Measurements from ENCODE around the gene EFHD2.

- TF ChIP-seq ZFP30 (CRISPR knock-in tag; IDR thresholded peaks at IDR 0.05) (no peak), CSRNP3 (CRISPR knock-in tag; IDR thresholded peaks at IDR 0.05) (no peak), PATZ1 (CRISPR knock-in tag; IDR thresholded peaks at IDR 0.05; ENCODE audit: borderline replicate concordance) (no peak), CREB5 (CRISPR knock-in tag; IDR thresholded peaks at IDR 0.05; ENCODE audit: low read depth) (no peak), ARNTL (CRISPR knock-in tag; IDR thresholded peaks at IDR 0.05; ENCODE audit: borderline replicate concordance, low read depth) (no peak), TSHZ2 (CRISPR knock-in tag; IDR thresholded peaks at IDR 0.05) (no peak), RARB (CRISPR knock-in tag; IDR thresholded peaks at IDR 0.05) (no peak), ZNF70 (CRISPR knock-in tag; IDR thresholded peaks at IDR 0.05) (no peak), SNAI2 (CRISPR knock-in tag; IDR thresholded peaks at IDR 0.05) (no peak), ZNF565 (CRISPR knock-in tag; conservative IDR thresholded peaks at IDR 0.05; ENCODE audit: low read depth) (no peak), TCF4 (CRISPR knock-in tag; IDR thresholded peaks at IDR 0.05; ENCODE audit: borderline replicate concordance) (no peak), ZFP3 (CRISPR knock-in tag; IDR thresholded peaks at IDR 0.05) (no peak)
Measured at GRCh38 chr1:15407580-15407979, 2.1 kb upstream of the EFHD2 start.

All from SK-N-SH treated with all-trans-retinoic acid at 6 μM for 48 hours (cell line).